Nephron progenitor cell (in vitro differentiated cells): ENCODE data around the gene XPO4.

Experiments used
- DNase-seq: peaks from one replicate; pipeline ENCODE4 v3.0.0; 2021
- H3K27ac Mint-ChIP-seq: 2 replicates; pipeline ENCODE4 v1.8.0; 2021; ENCODE audit warnings: mild to moderate bottlenecking, moderate library complexity, mixed read lengths
- H3K27me3 Mint-ChIP-seq: 2 replicates; pipeline ENCODE4 v1.8.0; 2021; ENCODE audit warnings: mild to moderate bottlenecking, low read depth, mixed read lengths; ENCODE audit not compliant: poor library complexity
- H3K36me3 Mint-ChIP-seq: 2 replicates; pipeline ENCODE4 v1.8.0; 2021; ENCODE audit warnings: low read depth, mixed read lengths
- H3K4me1 Mint-ChIP-seq: 2 replicates; pipeline ENCODE4 v1.8.0; 2021; ENCODE audit warnings: mixed read lengths
- H3K4me3 Mint-ChIP-seq: 2 replicates; pipeline ENCODE4 v1.8.0; 2021; ENCODE audit warnings: mild to moderate bottlenecking, moderate library complexity, mixed read lengths
- H3K9me3 Mint-ChIP-seq: 2 replicates; pipeline ENCODE4 v1.8.0; 2021; ENCODE audit warnings: mild to moderate bottlenecking, moderate library complexity, mixed read lengths
- CTCF ChIP-seq: fragments of 200-600 bp; sonication (generic); IDR thresholded peaks from 2 replicates; pipeline ENCODE4 v1.5.0; 2021; ENCODE audit warnings: antibody characterized with exemption

Gene XPO4

DNA sequence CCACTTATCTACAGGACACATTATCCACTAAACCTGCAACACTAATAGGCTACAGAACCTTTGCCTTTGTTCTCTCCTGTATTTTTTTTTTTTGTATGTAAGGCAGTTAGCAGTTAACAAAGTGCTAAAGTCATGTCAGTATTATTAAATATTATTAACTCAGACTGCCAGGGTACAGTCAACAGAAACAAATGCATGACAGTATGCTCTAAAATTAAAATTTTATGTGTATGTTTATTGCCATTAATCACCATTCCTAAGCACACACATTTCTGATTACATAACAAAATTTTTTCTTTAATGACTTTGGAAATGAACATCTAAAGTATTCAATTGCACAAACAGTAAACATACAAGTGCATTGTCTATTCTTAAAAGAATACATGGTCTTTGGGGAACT is 41.7 kb downstream of the XPO4 start:
- no peak overlapping the region for H3K27ac Mint-ChIP-seq
- DNase-seq = no peak
- H3K27me3 Mint-ChIP-seq = no peaks in the 10 kb centered on the region
- H3K4me3 Mint-ChIP-seq = no peak overlapping the region
- H3K9me3 Mint-ChIP-seq = no peaks in the 10 kb centered on the region
- no peaks in the 10 kb centered on the region for H3K4me1 Mint-ChIP-seq
- peaks cover 29% of the 10 kb centered on the region for H3K36me3 Mint-ChIP-seq
- TF ChIP-seq CTCF = no peak

DNA sequence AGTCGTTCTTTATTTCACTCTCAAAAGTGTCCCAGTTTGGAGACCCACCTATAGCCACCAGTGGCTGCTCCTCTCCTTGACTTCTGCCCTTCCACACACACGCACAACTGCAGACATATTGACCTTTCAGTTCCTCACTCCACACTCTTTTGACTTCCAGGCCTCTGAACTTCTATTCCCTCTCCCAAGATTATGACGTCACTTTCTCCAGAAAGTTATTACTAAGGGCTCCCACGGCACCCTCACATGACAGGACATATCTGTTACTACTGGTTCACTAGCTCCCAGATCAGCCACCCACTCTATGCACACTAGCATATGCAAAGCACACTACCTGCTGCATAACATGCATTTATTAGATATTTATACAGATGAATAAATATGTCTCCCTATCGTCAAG is 45.9 kb downstream of the XPO4 start:
- H3K4me1 Mint-ChIP-seq = no peaks in the 10 kb centered on the region

DNA sequence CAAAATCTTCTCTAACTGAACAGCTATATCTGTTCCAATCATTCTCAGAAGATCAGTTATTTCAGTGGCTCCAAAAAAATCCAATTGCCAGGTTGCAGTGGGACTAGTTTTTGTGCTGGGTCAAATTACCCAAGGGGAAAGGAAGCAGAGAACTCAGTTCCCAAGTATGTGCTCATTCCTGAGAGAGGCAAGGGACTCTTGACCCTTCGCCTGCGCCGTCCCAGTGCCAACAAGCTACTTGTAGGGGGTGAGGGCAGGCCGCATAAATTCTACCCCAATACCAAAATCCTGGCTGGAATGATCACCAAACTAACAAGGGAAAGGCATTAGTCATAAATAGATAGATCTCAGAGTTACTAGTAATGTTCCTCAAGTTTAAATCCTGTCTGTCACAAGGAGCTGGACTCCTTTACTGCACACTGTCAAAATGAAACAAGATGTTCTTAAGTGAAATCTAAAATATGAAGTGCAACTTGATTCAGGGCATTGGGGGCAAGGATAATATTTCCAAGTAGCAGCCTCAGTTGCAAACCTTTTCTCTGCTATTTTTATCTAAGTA is 50.6 kb downstream of the XPO4 start:
- H3K27me3 Mint-ChIP-seq = no peaks in the 10 kb centered on the region
- no peak overlapping the region for H3K4me3 Mint-ChIP-seq
- no peaks in the 10 kb centered on the region for H3K9me3 Mint-ChIP-seq
- peaks cover 24% of the 10 kb centered on the region for H3K36me3 Mint-ChIP-seq
- no peak for DNase-seq
- H3K27ac Mint-ChIP-seq = peak overlapping the region; percentile 54
- no peak for TF ChIP-seq CTCF
- no peaks in the 10 kb centered on the region for H3K4me1 Mint-ChIP-seq

More for the DNA sequence above, 45.9 kb downstream of the XPO4 start:
- no peaks in the 10 kb centered on the region for H3K27me3 Mint-ChIP-seq
- H3K9me3 Mint-ChIP-seq = no peaks in the 10 kb centered on the region
- peaks cover 29% of the 10 kb centered on the region for H3K36me3 Mint-ChIP-seq
- DNase-seq = no peak
- no peak overlapping the region for H3K4me3 Mint-ChIP-seq
- no peak for TF ChIP-seq CTCF
- peak overlapping the region; percentile 1 for H3K27ac Mint-ChIP-seq

GRCh38 chr13:20848944-20849343 is 53.6 kb downstream of the XPO4 start:
- Mint-ChIP-seq H3K27ac (no peak overlapping the region), H3K27me3 (no peaks in the 10 kb centered on the region), H3K4me1 (no peaks in the 10 kb centered on the region), H3K36me3 (peaks cover 20% of the 10 kb centered on the region), H3K9me3 (no peaks in the 10 kb centered on the region), H3K4me3 (no peak overlapping the region)
- TF ChIP-seq CTCF = no peak
- no peak for DNase-seq

- DNase-seq = no peak
- Mint-ChIP-seq H3K27me3 (no peaks in the 10 kb centered on the region), H3K4me1 (no peaks in the 10 kb centered on the region), H3K4me3 (no peak overlapping the region), H3K9me3 (no peaks in the 10 kb centered on the region), H3K27ac (no peak overlapping the region), H3K36me3 (peaks cover 19% of the 10 kb centered on the region)
- TF ChIP-seq CTCF = no peak
Observed at GRCh38 chr13:20848203-20848602, 54.3 kb downstream of the XPO4 start.

DNA sequence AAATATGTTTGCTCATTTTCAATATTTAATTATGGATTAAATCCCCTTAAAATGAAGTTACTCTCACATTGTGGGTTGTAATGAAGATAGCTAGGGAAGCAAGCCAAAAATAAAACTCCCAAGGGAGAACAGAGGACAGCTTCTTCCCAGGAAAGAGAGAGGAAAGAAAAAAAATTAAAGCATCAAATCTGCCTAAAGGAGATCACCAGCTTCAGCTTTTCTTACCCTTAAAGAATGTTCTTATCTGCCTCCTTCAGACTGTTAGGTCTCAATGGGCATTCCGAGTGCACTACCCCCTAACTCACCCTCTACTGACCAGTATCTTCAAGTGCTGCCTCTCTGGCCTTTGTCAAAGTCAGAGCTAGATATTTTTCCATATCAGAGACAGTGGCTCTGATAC is 55.2 kb downstream of the XPO4 start:
- no peaks in the 10 kb centered on the region for H3K4me1 Mint-ChIP-seq
- no peak for DNase-seq
- no peaks in the 10 kb centered on the region for H3K9me3 Mint-ChIP-seq
- H3K36me3 Mint-ChIP-seq = peaks cover 19% of the 10 kb centered on the region
- no peak overlapping the region for H3K4me3 Mint-ChIP-seq
- H3K27ac Mint-ChIP-seq = no peak overlapping the region
- H3K27me3 Mint-ChIP-seq = no peaks in the 10 kb centered on the region
- TF ChIP-seq CTCF = no peak
